ENCODE results near the gene HCFC1R1. TPM values are rescaled to one million over a fixed set of nuclear protein-coding genes. Genes with fewer than 3 reads are reported as not detected.

HCFC1R1 gene
- total and polyA plus RNA-seq, 2 of the 8 experiments (the other 6 are each of a cell fraction or from before 2014, with no cell fraction given): 72.7 to 138 TPM

- no peak overlapping the region for H2BK5ac ChIP-seq (ENCODE audit: low read depth, low read length)
- H4K5ac ChIP-seq (ENCODE audit: insufficient read length, low read depth, low read length): no peak overlapping the region
- no peak overlapping the region for H3K23ac ChIP-seq (ENCODE audit: insufficient read length)
- H4K20me1 ChIP-seq (replicated peaks in 1 of 2; ENCODE audit: control insufficient read depth in 1 of 2, insufficient read depth in 2 of 2, low read length in 2 of 2): peaks cover 15 to 33% of the 10 kb centered on the region in 2 experiments
- 92% methylated on average over 6 of the region's 6 CpGs; no CpG with 5 or more reads in 1 of the 2 experiments for WGBS, 2 experiments (ENCODE audit: extremely low coverage in 1 of 2, insufficient coverage in 1 of 2, insufficient read length in 1 of 2, insufficient replicate concordance in 2 of 2, low coverage in 1 of 2, low lambda C conversion rate in 2 of 2, missing lambda C conversion rate in 1 of 2)
- H3K18ac ChIP-seq (ENCODE audit: extremely low read depth, low read length): no peak overlapping the region
- no peak overlapping the region for H3K27ac ChIP-seq (ENCODE audit: low read depth, low read length)
- no peak overlapping the region for H3K4me2 ChIP-seq (ENCODE audit: insufficient read depth in 1 of 2, low read depth in 2 of 2, low read length in 2 of 2)
- H3K36me3 ChIP-seq (ENCODE audit: control insufficient read depth in 2 of 4, insufficient read depth in 4 of 4, low read length in 3 of 4): peaks cover 20 to 38% (median 33%) of the 10 kb centered on the region in 4 experiments
- H3K56ac ChIP-seq (replicated peaks; ENCODE audit: insufficient read length, low read depth, low read length): no peak overlapping the region
- no peak overlapping the region for H3K4me3 ChIP-seq (ENCODE audit: extremely low read depth in 1 of 4, insufficient read depth in 2 of 4, low read depth in 3 of 4, low read length in 4 of 4)
- H3K79me2 ChIP-seq (ENCODE audit: control insufficient read depth in 1 of 2, insufficient read depth in 2 of 2, low read length in 2 of 2): peaks cover 0 to 8% of the 10 kb centered on the region in 2 experiments; a peak in 2 of 4 replicates
- H2AK5ac ChIP-seq (ENCODE audit: low read depth, low read length): no peak overlapping the region
- peaks cover 12% of the 10 kb centered on the region; the same call in 1 of the 2 replicates for H3K23me2 ChIP-seq (ENCODE audit: low read depth, low read length)
- H3K9me3 ChIP-seq (ENCODE audit: insufficient read depth in 2 of 2, low read depth in 1 of 2, low read length in 1 of 2): no peaks in the 10 kb centered on the region
- CTCF ChIA-PET (ENCODE audit: partially characterized antibody): interaction anchor here (0.6 to 2.5 kb wide), 12 partner anchors 7 to 152 kb away, joined by 3 to 10 read pairs (median 4); partner anchors contain the start of gene KREMEN2
- no peak overlapping the region for H2AFZ ChIP-seq (ENCODE audit: low read length)
- no peak overlapping the region for H2BK15ac ChIP-seq (ENCODE audit: low read length)
- no peak overlapping the region for H3K14ac ChIP-seq (ENCODE audit: insufficient read length)
- FAIRE-seq: no peak
- no peak overlapping the region for H4K8ac ChIP-seq (ENCODE audit: extremely low read depth, insufficient read depth, low read length)
- no peak overlapping the region for H2BK12ac ChIP-seq (ENCODE audit: low read depth, low read length)
- no peak for DNase-seq (ENCODE audit: low read depth in 1 of 2, low spot score in 2 of 2)
- H3K27me3 ChIP-seq (replicated peaks in 1 of 4; ENCODE audit: control insufficient read depth in 3 of 4, extremely low read depth in 1 of 4, insufficient read depth in 3 of 4, low read length in 3 of 4): no peaks in the 10 kb centered on the region
- peaks cover 12% of the 10 kb centered on the region for H3K79me1 ChIP-seq (ENCODE audit: low read depth, low read length)
- H2BK20ac ChIP-seq (ENCODE audit: low read length): no peak overlapping the region
- no peak overlapping the region for H2BK120ac ChIP-seq (replicated peaks; ENCODE audit: low read depth, low read length)
- H3K4me1 ChIP-seq (replicated peaks in 1 of 4; ENCODE audit: control insufficient read depth in 3 of 4, insufficient read depth in 4 of 4, low read length in 3 of 4): peaks cover 0 to 17% (median 13%) of the 10 kb centered on the region in 4 experiments; a peak in 6 of 7 replicates
- H4K91ac ChIP-seq (replicated peaks; ENCODE audit: insufficient read length, low read length): no peak overlapping the region
- POLR2A ChIA-PET (ENCODE audit: partially characterized antibody): interaction anchor here (1.2 to 25.4 kb wide), 7 partner anchors 10 to 47 kb away, joined by 3 to 455 read pairs (median 5); partner anchors contain the start of genes CLDN6, HCFC1R1, KREMEN2 and PAQR4
- no peak overlapping the region for H3K9ac ChIP-seq (replicated peaks in 1 of 4; ENCODE audit: extremely low read depth in 1 of 4, low read depth in 3 of 4, low read length in 3 of 4)
- H3K4ac ChIP-seq (replicated peaks; ENCODE audit: insufficient read length, low read depth, low read length): no peak overlapping the region
- TF ChIP-seq TCF12 (IDR thresholded peaks at IDR 0.05; ENCODE audit: low read depth, low read length) (no peak), CBX5 (IDR thresholded peaks at IDR 0.05; ENCODE audit: low read depth, low read length) (no peak), CEBPB (IDR thresholded peaks at IDR 0.05; ENCODE audit: low read depth, low read length) (no peak), SP2 (IDR thresholded peaks at IDR 0.05; ENCODE audit: low read length) (no peak), CTCF (IDR thresholded peaks at IDR 0.05; ENCODE audit: control extremely low read depth in 1 of 3, insufficient read depth in 1 of 3, low read depth in 1 of 3, low read length in 3 of 3) (no peak), EGR1 (IDR thresholded peaks at IDR 0.05; ENCODE audit: borderline replicate concordance, low read depth, low read length) (no peak), JUN (IDR thresholded peaks at IDR 0.05; ENCODE audit: low read depth, low read length) (no peak), PHF8 (conservative IDR thresholded peaks at IDR 0.05; ENCODE audit: low read depth, low read length) (no peak), RXRA (IDR thresholded peaks at IDR 0.05; ENCODE audit: insufficient read depth, low read depth, low read length) (no peak), MAX (IDR thresholded peaks at IDR 0.05) (no peak), POLR2A (IDR thresholded peaks at IDR 0.05; ENCODE audit: control extremely low read depth in 1 of 2, low read depth in 2 of 2, low read length in 2 of 2) (no peak)
Measured at GRCh38 chr16:2977440-2977839, 46.3 kb downstream of the HCFC1R1 start.

Data from H1 (cell line).